Kidney tubule cell (primary cell): ENCODE data around the gene GPS1.

ENCODE experiments used
- DNase-seq: peaks from one replicate; pipeline ENCODE4 v3.0.0-alpha.2; 2018; ENCODE audit warnings: low spot score

The GPS1 gene

GRCh38 chr17:82059272-82060000 is 7.7 kb downstream of the GPS1 start:
- no peak for DNase-seq

GRCh38 chr17:82060001-82060380 is 8.3 kb downstream of the GPS1 start:
- DNase-seq = no peak

DNA sequence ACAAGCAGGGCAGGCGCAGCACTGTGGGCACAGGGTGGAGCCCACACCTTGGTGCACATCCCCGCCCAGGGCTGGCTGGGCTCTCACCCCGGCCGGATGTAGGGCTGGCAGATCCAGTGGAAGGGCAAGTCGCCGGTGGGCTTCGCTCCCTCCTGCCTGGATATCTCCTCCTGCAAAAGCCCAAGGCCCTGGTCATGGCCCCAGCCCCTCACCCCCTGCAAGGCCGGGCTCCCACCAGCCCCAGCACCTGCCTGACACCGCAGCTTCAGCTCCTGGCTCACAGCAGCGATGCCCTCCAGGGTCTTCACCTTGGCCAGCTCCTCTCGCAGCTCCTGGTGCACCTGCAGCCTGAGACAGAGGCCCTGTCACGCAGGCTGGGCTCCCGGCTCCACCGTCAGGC is 8.9 kb downstream of the GPS1 start:
- no peak for DNase-seq

DNA sequence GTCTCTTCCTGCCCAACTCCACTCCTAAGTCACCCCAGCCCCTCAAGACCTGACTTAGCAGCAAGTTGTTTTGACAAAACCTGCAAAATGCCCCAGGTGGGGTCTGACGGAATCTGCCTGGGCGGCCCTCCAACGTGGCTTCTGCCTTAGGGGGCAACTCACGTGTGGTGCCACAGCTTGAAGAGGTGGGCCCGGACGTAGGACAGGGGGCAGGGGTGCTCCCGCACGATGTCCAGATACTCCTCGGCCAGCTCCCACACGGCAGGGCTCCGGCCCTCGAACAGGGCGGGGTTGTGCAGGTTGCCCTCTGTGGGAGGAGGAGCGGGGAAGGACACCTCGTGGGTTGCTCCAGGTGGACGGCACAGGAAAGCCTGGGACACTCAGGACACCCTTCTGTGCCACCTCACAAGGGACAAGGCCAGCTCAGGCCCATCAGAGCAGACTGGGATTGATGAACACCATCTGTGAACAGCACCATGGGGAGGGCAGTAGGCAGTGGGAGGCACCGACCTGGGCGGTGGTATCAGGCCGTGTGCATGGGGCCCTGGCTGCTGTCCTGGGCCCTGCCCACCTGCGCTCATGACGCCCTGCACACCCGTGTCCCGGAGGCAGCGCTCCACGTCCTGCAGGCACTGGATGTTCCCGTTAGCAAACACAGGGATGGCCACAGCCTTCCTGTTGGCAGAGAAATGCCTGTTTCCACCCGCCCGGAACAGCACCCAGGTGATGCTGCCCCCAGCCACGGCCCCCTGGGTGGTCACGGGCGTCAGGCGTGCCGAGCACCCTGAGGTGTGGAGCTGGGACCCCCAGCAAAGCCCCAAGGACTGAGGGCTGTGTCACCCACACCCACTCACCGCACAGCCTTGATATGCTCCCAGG is 9.6 kb downstream of the GPS1 start:
- no peak for DNase-seq

DNA sequence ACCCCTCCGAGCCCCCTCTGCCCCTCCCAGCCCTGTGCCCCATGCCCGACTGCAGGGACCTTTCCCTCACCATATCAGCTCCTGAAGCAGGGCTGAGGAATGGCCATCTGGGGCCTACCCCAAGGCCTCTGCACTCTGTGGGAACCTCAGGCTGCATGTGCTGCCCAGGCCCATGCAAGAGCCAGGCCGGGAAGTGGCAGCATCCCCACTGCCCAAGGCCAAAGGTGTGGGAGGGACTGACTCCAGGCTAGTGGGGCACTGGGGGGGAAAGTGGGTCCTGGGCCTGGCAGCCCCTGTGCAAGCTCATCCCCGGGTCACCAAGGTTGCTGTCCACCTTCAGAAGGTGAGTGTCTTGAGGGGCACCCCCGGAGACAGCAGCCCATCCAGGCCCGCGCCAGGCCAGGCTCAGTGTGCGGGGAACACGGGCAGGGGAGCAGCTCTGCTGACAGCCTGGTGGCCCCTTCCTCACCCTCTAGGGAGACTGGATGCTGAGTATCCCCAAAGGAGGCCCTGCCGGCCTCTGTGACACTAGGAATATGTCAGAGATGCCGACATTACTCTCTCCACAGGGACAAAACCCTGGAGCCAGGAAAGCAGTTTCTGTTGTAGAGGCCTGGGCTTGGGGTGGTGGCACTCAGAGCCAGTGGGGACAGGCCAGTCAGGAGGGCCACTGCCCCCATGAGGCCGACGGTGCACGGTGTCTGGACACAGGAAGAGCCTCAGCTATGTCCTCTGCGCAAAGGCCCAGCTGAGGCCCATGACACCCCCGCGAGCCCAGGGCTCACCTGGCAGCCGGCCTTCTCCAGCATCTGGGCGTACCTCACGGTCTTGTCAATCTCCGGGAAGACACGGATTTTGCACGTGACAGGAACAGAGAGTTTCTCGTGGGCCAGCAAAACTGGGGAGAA is 10.6 kb downstream of the GPS1 start:
- no peak for DNase-seq

GRCh38 chr17:82062984-82063368 is 11.3 kb downstream of the GPS1 start:
- DNase-seq = no peak

DNA sequence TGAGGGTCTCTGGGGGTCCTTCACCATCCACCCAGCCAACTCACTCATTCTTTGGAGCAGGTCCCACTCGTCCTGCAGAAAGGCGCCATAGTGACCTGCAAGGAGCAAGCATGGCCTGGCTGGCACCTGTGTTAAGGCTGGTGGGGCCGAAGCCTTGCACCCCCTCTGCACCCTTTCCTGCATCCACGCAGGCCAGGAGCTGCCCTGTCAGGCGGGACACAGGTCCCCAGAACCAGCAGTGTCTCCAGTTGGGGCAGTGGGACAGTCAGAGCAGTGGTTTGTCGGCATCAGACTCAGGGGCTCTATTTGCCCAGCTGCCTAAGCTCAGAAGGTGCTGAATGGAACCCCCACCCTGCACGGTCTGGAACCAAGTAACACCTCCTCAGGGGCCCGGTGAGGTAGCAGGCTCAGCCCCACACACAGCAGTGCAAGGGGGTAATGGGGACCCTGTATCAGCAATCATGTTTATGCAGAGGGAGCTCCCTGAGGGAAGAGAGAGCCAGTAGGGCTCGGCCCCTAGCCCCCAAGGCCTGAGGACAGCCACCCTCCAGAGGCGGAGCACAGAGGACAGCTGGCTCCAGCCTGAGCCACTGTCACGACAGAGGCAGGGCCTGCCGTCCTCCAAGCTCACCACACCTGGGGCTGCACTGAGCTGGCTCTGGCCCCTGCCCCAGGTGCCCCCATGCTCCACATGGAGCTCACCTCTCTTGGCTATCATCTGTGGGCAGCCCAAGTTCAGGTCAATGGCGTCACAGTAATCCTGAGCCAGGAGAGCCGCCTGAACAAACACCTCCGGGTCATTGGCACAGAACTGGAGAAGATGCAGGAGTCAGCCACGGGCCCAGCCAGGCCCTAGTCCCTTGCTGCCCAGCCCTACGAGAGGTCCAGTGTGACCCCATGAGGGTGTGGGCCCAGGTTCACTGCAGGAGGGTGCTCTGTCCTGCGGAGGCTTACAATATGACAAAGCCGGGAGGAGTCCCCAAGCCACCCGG is 12.0 kb downstream of the GPS1 start:
- DNase-seq = no peak

GRCh38 chr17:82064433-82065192 is 12.9 kb downstream of the GPS1 start:
- DNase-seq = peak; percentile 77

DNA sequence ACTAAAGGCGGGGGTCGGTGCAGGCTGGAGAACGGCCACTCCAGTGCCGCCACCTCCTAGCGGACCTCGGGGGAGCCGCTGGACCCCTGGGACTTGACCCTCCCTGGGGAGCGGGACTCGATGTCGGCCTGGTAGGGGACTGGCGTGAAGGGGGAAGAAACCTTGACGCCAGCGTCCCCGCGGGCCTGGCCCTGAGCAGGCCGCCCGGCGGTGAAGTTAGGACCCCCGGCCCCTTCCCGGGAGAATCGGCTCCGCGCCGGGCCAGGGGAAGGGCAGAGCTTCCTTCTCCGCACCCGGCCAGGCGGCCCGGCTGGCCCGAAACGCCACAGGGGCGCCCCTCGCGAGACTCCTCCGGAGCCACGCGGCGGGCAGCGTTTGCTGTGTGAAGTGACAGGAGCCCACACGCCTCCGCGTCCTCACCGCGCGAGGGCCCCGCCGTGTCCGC is 13.5 kb downstream of the GPS1 start:
- DNase-seq = no peak

GRCh38 chr17:82065638-82066303 is 14.1 kb downstream of the GPS1 start, which contains the start of gene DUS1L:
DUS1L (minus strand) TSS chr17:82065804; CDS start chr17:82065059, 745 bp downstream.
- peak; percentile 59 for DNase-seq

GRCh38 chr17:82070611-82071010 is 18.9 kb downstream of the GPS1 start:
- DNase-seq = no peak

DNA sequence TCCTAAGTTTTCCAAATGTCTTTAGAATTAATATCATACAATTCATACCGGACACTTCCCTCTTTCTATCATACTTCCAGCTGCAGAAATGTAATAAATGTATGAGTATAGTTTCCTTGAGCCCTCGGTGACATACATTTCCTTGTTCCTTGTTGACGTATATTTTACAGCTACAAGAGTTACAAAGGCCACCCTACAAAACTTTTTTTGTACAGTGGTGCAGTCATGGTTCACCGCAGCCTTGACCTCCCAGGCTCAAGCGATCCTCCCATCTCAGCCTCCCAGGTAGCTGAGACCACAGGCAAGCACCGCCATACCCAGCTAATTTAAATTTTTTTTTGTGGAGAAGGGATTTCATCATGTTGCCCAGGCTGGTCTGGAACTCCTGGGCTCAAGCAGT is 21.1 kb downstream of the GPS1 start:
- no peak for DNase-seq

DNA sequence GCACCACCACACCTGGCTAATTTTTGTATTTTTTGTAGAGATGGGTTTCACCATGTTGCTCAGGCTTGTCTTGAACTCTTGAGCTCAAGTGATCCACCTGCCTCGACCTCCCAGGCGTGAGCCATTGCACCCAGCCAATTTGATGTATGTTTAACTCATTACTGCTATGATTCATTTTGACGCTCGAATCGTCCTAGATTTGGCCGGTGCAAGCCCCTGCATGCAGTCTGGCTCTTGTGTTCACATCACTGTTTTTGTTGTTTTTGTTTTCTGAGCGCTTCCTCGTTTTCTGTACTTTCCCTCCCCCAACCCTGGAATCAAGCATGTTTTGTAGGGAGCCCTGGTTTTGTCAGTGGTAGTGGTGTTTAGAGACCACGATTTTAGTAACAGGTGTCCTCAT is 21.7 kb downstream of the GPS1 start:
- DNase-seq = no peak

DNA sequence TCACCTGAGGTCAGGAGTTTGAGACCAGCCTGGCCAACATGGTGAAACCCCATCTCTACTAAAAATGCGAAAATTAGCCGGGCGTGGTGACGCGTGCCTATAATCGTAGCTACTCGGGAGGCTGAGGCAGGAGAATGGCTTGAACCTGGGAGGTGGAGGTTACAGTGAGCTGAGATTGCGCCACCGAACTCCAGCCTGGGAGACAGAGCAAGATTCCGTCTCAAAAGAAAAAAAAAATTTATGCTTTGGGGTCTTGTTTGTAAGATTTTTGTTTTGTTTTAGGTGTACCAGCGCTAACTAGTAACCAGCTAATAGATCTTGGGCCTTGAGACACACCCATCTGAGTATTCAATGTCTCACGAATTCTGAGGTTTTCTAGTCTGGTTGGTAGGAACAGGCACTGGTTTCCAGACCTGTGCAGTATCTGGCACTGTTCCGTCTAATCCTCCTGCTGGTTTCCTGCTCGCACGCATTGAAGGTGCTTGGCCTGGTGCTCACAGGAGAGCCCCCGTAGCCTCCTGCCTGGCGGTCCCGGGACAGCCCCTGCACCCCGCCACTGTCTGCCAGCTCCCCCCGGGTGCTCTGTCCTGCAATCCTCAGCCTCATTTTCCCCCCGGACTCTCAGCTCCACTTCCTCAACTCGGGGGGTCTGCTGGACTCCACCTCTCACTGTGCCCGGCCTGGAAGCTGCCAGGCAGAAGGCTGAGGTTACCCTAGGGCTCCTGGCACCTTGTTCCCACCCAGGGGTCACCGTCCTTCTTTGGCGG is 24.5 kb downstream of the GPS1 start:
- DNase-seq = no peak

- no peak for DNase-seq
Observed at GRCh38 chr17:82076785-82077591, 25.3 kb downstream of the GPS1 start.

GRCh38 chr17:82077617-82078358 is 26.1 kb downstream of the GPS1 start:
- DNase-seq = no peak

- no peak for DNase-seq
Observed at GRCh38 chr17:82078433-82078832, 26.7 kb downstream of the GPS1 start.
